Smooth muscle cell of the umbilical artery (primary cell): ENCODE measurements around the gene FGF5. TPM values are rescaled to one million over a fixed set of nuclear protein-coding genes. Genes with fewer than 3 reads are reported as not detected.

Experiments used
- total RNA-seq: library from RNA; depleted of rRNA; stranded (reverse); fragments of >200 nt; gene quantifications from 2 replicates; pipeline ENCODE4 v1.2.3, GENCODE V29; 2014

Gene FGF5, protein sequence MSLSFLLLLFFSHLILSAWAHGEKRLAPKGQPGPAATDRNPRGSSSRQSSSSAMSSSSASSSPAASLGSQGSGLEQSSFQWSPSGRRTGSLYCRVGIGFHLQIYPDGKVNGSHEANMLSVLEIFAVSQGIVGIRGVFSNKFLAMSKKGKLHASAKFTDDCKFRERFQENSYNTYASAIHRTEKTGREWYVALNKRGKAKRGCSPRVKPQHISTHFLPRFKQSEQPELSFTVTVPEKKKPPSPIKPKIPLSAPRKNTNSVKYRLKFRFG
- total RNA-seq, result 3.9 and 33.6 TPM in 2 replicates

GRCh38 chr4:80266253-80266901 is at the start of gene FGF5:
Gene FGF5 (plus strand): TSS chr4:80266664. CDS start chr4:80266825, 161 bp downstream.

DNA sequence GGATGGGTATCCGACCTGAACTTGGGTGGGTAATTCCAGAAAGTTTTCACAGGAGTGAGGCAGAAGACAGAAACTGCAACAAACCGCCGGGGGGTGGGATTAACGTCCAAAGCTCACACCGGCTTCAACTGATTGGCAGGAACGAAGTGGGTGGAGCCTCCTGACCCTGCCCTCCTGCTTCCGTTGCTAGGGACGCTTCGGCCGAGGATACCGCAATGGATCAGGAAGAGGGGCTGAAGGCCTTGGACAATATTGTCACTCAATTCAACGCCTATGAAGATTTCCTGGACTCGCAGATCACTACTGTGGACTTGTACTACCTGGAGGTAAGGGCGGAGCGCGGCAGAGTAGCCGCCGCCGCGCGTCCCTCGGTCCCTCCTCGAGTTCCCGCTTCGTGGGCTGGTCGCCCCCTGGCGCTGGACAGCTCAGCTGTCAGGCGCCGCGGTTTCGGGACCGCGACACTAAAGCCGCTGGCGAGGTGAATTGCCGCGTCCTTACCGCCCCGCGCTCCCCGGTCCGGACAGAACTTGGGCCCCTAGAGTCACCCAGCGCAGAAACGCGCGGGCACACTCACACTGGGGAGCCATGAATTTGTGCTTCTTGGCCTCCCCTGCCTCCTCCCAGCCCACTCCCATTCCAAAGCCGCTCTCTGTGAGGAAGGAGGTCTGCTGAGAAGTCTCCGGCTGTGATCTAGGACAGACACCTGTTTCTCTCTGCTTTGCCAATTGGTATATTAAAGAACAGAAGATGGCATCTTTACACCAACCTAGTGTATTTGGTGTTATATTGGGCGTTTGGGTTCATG is 69.3 kb downstream of the FGF5 start, which contains the start of gene CFAP299:
TSS of gene CFAP299 (plus strand) at position 177 of the 805 bp plus-strand sequence.

Other genes starting within 250 kb of the FGF5 start
- gene ANTXR2, start 193.4 kb upstream of the FGF5 start, total RNA-seq, result 380 and 915 TPM in 2 replicates
- 11.9 and 40.7 TPM in 2 replicates for gene PRDM8, start 69.2 kb upstream of the FGF5 start, total RNA-seq
- gene CFAP299, start 69.1 kb downstream of the FGF5 start, total RNA-seq, result 1.5 and 2.3 TPM in 2 replicates